HUDEP-2 (cell line): Measurements from ENCODE around the gene SMAD4.
A peak's percentile ranks its signal among the peaks of the same experiment; 100 is the strongest.

Experiments
- DNase-seq, 76 experiments: peaks; one replicate each; lab custom pipeline; 2025; ENCODE audit not compliant: unreplicated experiment in 76 of 76; lab: John Stamatoyannopoulos, UW

The SMAD4 gene

GRCh38 chr18:51020536-51020935 is 9.5 kb upstream of the SMAD4 start:
- DNase-seq: no peak

GRCh38 chr18:51021226-51021965 is 8.6 kb upstream of the SMAD4 start:
- DNase-seq: no peak

DNA sequence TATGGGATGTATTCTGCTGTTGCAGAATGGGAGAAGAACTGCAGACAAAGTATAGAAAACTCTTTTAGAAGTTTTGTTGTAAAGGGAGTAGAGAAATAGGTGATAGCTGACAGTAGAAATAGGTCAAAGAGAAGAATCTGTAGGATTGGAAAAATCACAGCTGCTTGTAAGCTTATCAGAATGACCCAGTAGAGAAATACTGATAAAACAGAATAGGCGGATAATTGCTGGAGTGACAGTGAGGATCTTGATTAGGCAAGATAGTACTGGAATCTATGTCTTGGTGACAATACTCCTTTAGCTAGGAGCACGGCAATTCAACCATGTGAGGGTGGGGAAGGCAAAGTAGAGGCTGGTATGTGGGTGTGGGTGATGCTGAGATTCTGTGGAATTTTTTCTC is 4.5 kb upstream of the SMAD4 start:
- DNase-seq: no peak

DNA sequence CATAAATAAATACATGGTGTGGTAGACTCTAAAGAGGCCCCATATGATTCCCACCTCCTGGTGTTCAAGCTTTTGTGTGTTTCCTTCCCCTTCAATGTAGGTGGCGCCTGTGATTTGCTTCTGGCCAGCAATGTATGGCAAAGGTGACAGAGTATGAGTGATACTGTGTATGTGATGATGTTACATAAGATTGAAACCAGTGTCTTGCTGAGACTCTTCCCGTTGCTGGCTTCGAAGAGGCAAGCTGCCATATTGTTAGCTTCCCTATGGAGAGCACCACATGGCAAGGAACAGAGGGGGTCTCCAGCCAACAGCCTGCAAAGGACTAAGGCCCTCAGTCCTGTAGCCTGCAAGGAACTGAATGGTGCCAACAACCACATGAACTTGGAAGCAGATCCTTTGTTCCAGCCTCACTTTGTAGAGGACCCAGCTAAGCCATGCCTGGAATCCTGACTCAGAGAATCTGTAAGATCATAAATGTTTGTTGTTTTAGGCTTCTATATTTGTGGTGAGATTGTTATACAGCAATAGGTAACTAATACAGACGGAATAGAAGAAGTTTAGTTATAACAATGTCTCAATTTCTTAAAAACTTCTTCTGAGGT is 1.7 kb upstream of the SMAD4 start:
- DNase-seq: peak in 18 of 76 experiments; percentile 2 to 49 (median 26)

DNA sequence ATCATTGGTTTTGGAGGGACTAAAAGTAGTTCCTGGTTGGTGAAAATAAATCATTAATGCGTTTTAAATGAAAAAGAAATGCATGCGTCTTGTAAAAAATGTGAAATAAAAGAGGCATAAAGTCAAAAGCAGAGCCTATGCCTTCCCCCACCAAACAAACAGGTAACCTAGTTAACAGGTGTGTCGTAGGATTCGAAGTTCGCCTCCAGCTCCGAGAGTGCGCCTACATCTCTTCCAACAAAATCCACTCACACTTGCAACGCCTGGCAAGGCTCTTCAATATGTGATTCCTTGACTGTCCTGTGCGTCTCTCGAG is 677 bp upstream of the SMAD4 start:
- DNase-seq: peak in 2 of 76 experiments; percentile 17 to 23

GRCh38 chr18:51030537-51031258 is 685 bp downstream of the SMAD4 start:
- DNase-seq: peak in 55 of 76 experiments; percentile 8 to 73 (median 45)

DNA sequence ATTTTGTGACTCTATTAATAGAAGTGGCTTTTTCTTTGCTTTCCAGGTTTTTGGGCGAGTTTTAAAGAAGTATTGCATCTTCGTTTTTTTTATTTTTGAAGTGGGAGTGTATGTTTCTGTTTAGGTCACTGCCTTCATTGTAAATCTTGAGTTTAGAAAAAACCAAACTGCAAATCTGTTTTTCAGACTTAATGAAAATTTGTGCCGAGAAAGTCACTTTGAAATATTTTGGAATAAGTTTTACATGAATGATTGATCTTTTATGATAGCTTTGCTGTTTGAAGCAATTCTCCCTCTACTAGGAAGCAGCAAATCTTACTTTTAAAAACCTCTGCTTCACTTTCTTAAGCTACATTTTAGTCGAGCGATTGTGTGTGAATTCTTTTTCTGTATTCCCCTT is 2.2 kb downstream of the SMAD4 start:
- no peak for DNase-seq

GRCh38 chr18:51037230-51037629 is 7.2 kb downstream of the SMAD4 start:
- no peak for DNase-seq

DNA sequence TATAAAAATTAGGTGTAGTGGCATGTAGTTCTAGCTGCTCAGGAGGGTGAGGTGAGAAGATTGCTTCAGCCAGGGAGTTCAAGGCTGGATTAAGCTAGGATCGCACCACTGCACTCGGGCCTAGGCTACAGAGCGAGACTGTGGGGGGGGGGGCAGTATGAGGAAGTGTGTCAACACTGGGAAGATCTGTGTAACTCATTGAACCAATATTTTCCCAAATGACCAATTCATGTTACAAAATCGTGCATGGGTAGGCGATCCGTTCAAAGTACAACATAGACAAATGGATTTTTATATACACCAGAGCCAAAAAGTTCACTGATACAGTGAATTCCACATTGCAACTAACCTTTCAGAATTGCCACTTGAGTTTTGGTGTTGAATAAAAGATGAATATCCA is 8.1 kb downstream of the SMAD4 start:
- no peak for DNase-seq

- DNase-seq: no peak
These were observed 9.4 kb downstream of the SMAD4 start for GRCh38 chr18:51039138-51040112.

DNA sequence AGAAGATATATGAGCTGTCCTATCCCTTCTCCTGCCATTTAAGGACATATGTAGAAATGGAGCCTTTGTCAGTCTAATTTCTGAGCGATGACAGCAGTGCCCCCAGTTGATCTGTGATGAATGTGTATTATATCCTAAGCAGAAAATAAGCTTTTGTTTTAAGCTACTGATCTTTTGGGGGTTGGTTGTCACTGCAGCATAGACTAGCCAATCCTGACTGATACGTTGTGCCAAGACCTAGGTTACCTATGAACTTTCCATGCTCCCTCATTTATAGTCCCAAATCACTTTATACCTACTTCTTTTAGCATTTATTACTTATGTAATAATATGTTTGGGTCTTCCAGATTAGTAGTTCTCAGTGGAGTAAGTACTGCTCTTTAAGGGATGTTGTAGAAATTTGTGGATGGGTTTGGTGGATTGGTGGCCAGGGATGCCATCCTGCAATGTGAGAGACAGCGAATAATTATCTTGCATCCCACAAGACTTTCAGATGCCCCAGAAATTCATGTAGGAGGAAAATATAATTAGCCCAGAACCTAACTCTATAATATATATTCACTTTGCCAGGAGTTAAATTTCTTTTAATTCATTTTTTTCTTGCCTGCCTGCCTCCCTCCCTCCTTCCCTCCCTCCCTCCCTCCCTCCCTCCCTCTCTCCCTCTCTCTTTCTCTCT is 11.8 kb downstream of the SMAD4 start:
- DNase-seq: no peak

- DNase-seq: peak in 10 of 76 experiments; percentile 3 to 17 (median 6)
These were observed 15.0 kb downstream of the SMAD4 start for GRCh38 chr18:51044928-51045585.

DNA sequence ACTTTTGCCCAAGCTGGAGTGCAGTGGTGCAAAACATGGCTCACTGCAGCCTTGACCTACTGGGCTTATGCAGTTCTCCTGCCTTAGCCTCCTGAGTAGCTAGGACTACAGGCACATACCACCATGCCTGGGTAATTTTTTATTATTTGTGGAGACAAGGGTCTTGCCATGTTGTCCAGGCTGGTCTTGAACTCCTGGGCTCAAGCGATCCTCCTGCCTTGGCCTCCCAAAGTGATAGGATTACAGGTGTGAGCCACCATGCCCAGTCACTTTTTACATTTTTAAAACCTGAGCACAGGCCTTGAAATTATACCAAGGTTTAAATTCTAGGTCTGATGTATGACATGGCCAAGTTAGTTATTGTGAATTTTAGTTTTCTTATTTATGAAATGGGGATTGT is 18.2 kb downstream of the SMAD4 start:
- DNase-seq: no peak

DNA sequence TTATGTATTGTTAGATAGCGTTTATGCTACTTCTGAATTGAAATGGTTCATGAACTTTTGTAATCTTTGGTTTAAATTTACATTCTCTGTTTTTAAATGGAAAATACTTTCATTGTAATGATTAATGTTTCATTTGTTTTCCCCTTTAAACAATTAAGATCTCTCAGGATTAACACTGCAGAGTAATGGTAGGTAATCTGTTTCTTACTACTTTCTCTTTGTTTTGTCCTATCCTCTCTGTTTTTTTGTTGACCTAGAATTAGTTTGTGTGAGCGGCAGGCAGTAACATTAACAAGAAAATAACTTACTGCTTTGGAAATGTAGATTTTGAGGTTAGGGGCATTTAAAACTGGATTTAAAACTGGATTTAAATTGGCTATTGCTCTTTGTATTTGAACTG is 19.1 kb downstream of the SMAD4 start:
- no peak for DNase-seq

DNA sequence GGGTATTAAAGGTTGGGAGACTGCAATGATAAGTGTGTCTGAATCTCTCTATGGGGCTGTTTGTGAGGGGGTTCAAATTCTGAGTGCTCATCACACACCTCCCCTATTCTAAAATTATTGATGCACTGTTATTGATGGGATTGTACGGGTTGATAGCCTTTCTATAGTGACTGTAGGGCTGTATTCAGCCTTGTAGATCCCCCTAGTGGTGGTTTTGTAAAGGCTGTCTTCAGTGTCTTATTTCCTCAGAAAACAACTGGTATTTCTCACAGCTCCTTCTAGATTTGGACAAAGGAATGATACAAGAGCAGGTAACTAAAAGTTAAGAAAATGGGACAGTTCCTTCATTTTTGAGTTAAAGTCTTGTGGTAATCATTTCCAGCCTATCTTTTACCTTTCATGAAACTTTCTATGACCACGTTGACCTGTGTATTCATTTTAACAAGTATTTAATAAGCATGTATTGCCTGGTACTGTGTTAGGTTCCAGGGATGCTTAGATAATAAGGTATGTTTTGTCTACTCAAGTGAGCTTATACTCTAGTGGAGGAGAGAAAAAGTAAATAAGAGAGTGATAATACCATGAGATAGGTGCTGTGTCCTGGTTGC is 21.2 kb downstream of the SMAD4 start:
- DNase-seq: peak in 32 of 76 experiments; percentile 1 to 70 (median 39)

DNA sequence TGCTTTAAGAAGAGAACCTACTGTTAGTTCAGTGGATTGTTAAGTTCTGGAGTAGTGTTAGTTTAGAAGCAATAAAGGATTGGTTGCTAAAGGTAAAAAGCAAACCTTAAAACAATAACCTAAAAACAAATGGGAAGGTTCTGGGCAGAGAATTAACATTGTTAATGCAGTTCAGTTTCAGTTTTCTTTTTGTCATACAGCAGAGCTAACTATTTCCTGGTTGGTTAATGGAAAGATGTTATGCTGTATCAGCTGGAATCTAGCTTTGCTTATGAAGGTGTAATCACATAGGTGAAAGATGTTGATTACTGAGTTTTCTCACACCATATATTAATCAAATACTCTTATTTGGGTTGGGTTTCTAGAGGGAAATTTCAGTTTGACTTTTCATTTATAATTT is 23.8 kb downstream of the SMAD4 start:
- DNase-seq: no peak

- no peak for DNase-seq
These were observed 24.8 kb downstream of the SMAD4 start for GRCh38 chr18:51054764-51055163.

DNA sequence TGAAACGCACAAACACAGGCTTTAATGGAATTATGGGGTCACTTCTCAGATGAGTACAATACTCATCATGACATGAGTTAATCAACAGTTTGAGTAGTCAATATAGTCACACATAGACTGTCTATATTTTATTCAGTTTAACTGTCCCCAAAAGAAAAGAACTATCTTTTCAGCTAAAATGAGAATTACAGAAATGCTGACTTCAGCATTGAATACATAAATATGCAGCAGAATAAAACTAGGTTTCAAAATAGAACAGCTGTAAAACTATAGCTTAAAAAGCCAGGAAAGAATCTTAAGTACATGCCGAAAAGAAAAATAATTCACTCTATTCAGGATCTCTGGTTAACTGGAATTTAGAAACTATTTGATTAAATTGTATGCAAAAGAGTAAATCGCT is 30.0 kb downstream of the SMAD4 start:
- DNase-seq: no peak

- no peak for DNase-seq
These were observed 34.2 kb downstream of the SMAD4 start for GRCh38 chr18:51064256-51064655.
